Measurements from ENCODE around the gene CFL1.

CFL1 gene

DNA sequence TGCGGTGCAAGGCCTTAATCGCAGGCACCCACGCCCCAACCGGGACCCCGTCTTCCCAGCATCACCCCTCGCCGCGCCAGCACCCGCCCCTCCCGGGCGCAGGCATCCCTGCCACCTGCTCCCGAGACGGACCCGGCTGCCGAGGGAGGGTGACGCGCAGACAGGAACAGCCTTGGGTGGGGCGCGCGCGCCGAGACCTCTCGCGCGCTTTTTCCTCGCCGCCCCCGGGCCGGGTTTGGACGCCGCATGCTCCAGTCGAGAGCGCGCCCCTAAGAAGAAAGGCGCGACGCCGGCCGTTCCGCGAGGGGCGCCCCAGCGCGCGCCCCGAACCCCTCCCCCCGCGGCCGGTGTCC, 504 bp downstream of the CFL1 start:
- TF ChIP-seq SIN3A (IDR thresholded peaks at IDR 0.05; ENCODE audit: borderline replicate concordance, insufficient read depth, low read length) (no peak), FOXP2 (optimal IDR thresholded peaks at IDR 0.05; ENCODE audit: borderline replicate concordance, extremely low read depth, extremely low read length, insufficient read depth) (no peak), TAF1 (IDR thresholded peaks at IDR 0.05; ENCODE audit: borderline replicate concordance, insufficient read depth, low read length) (no peak), POLR2AphosphoS5 (IDR thresholded peaks at IDR 0.05; ENCODE audit: low read depth, low read length) (no peak)
- TF ChIP-seq, protein P1, sequence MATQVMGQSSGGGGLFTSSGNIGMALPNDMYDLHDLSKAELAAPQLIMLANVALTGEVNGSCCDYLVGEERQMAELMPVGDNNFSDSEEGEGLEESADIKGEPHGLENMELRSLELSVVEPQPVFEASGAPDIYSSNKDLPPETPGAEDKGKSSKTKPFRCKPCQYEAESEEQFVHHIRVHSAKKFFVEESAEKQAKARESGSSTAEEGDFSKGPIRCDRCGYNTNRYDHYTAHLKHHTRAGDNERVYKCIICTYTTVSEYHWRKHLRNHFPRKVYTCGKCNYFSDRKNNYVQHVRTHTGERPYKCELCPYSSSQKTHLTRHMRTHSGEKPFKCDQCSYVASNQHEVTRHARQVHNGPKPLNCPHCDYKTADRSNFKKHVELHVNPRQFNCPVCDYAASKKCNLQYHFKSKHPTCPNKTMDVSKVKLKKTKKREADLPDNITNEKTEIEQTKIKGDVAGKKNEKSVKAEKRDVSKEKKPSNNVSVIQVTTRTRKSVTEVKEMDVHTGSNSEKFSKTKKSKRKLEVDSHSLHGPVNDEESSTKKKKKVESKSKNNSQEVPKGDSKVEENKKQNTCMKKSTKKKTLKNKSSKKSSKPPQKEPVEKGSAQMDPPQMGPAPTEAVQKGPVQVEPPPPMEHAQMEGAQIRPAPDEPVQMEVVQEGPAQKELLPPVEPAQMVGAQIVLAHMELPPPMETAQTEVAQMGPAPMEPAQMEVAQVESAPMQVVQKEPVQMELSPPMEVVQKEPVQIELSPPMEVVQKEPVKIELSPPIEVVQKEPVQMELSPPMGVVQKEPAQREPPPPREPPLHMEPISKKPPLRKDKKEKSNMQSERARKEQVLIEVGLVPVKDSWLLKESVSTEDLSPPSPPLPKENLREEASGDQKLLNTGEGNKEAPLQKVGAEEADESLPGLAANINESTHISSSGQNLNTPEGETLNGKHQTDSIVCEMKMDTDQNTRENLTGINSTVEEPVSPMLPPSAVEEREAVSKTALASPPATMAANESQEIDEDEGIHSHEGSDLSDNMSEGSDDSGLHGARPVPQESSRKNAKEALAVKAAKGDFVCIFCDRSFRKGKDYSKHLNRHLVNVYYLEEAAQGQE (IDR thresholded peaks at IDR 0.05; ENCODE audit: insufficient read depth in 1 of 2, low read depth in 2 of 2, low read length in 2 of 2), result no peak

DNA sequence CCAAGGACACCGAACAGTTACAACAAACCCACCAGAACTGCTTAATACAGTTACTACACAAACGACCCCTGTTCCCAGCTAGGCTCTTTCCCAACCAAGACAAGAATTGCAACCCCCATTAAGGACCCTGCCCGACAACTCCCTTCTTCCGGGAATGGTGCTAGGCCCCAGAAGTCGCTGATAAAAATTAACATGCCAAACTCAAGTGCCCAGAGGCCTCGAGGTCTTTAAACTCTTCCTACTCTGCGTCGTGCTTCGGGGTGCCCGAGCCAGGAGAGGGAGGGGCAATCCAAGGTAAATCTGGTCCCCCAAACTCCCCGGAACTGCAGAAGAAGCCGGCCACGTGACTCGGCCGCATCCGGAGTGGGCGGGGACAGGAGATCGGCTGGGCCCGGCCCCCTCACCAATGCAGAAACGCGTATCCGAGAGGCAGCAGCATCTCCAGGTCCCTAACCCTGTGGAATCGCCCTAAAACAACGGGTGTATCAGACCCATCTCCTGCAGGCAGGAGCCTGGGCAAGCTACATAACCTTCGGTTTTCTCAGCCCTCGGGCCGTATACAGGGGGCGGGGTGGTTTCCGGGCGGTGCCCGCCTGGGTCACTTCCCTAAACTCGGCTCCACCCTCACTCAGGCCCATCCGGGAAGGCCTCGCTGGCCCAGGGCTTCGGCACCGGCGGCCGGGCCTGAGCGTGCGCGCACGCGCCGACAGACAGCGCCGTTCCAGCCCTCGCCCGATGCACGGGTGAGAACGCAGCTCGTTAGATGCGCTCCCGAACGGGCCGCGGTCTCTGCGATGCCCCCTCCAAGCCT, 1.1 kb downstream of the CFL1 start:
- TF ChIP-seq POLR2AphosphoS5 (IDR thresholded peaks at IDR 0.05; ENCODE audit: low read depth, low read length), result no peak; the same call in 1 of the 2 replicates

DNA sequence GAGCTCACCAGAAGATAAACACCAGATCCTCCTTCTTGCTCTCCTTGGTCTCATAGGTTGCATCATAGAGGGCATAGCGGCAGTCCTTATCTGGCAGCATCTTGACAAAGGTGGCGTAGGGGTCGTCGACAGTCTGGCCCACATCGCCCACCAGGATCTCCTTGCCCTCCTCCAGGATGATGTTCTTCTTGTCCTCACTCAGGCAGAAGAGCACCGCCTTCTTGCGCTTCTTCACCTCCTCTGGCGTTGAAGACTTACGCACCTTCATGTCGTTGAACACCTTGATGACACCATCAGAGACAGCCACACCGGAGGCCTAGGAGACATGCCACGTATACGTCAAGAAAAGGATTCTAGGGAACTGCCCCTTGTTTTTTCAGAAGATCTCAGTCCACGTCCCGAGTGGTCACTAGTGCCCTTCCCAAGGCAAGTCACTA, 2.0 kb downstream of the CFL1 start:
- TF ChIP-seq TAF1 (IDR thresholded peaks at IDR 0.05; ENCODE audit: borderline replicate concordance, insufficient read depth, low read length) (no peak), POLR2AphosphoS5 (IDR thresholded peaks at IDR 0.05; ENCODE audit: low read depth, low read length) (no peak), SIN3A (IDR thresholded peaks at IDR 0.05; ENCODE audit: borderline replicate concordance, insufficient read depth, low read length) (no peak)
- TF ChIP-seq, protein P1 (IDR thresholded peaks at IDR 0.05; ENCODE audit: insufficient read depth in 1 of 2, low read depth in 2 of 2, low read length in 2 of 2), result no peak

DNA sequence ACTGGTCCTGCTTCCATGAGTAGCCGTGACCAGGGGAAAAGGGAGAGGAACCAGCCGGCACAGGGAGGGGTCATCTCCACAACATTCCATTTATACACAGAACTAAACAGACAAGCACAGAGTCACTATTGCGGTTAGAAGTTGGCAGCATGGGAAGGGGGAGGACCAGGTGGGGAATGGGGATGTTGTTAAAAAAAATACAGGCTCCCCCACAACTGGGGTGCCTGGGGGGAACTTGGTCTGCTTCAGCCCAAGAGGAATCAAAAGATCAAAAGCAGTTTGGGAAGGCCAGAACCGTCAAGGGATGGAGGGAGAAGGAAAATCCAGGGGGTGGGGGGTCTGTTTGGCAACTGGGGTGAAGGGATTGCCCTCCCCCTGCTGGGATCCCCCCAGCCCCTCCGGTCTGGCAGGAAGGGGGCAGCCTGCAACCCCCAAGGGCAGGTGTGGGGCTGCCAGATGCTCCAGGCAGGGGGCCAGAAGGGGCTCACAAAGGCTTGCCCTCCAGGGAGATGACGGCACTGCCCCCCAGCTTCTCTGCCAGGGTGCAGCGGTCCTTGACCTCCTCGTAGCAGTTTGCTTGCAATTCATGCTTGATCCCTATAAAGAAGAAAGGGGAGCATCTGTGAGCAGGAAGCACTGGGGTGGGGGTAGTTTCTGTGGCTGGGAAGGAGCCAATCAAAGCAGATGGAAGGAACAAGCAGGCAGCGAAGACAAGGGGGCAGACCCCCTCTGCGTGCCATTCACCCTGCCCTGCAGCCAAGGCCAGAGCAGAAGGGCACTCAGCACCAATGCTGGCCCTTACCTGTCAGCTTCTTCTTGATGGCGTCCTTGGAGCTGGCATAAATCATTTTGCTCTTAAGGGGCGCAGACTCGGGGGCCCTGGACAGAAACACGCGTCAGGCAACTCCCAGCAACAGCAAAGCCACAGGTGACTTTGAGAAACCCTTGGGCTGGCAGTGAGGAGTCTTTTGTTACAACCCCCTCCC, 2.8 kb downstream of the CFL1 start:
- no peak for TF ChIP-seq SIN3A (IDR thresholded peaks at IDR 0.05; ENCODE audit: borderline replicate concordance, insufficient read depth, low read length)
- no peak for TF ChIP-seq POLR2AphosphoS5 (IDR thresholded peaks at IDR 0.05; ENCODE audit: low read depth, low read length)
- TF ChIP-seq, protein P1 (IDR thresholded peaks at IDR 0.05; ENCODE audit: insufficient read depth in 1 of 2, low read depth in 2 of 2, low read length in 2 of 2), result no peak
- no peak for TF ChIP-seq FOXP2 (optimal IDR thresholded peaks at IDR 0.05; ENCODE audit: borderline replicate concordance, extremely low read depth, extremely low read length, insufficient read depth)
- TF ChIP-seq TAF1 (IDR thresholded peaks at IDR 0.05; ENCODE audit: borderline replicate concordance, insufficient read depth, low read length), result no peak

DNA sequence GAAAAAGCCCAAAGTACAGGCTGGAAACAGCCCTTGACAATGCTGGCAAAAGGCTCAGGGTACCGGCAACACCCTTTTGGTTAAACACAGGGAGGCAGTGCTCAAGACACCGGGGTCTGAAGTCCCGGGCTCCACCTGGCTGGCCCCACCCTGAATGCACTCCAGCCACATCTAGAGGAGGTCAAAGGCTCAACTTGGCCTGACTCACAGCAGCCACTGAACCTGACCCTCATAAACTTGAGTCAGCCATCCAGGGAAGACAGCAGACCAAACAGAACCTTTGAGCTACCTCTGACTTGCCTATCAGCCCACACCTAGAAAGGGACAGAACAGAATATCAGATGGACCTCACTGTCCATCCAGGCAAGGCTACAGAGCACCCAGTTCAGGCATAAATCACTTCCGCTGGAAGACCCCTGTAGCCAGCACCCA, 3.8 kb downstream of the CFL1 start:
- peak; percentile 41; the same call in 1 of the 2 replicates for TF ChIP-seq POLR2AphosphoS5 (IDR thresholded peaks at IDR 0.05; ENCODE audit: low read depth, low read length)
- TF ChIP-seq SIN3A (IDR thresholded peaks at IDR 0.05; ENCODE audit: borderline replicate concordance, insufficient read depth, low read length), result no peak

Data from PFSK-1 (cell line).